ENCODE measurements around the gene HTRA1. TPM values are rescaled to one million over a fixed set of nuclear protein-coding genes. Genes with fewer than 3 reads are reported as not detected.

The HTRA1 gene
- polyA plus RNA-seq, 1 donor from 2014 or later = 1.4 TPM

DNA sequence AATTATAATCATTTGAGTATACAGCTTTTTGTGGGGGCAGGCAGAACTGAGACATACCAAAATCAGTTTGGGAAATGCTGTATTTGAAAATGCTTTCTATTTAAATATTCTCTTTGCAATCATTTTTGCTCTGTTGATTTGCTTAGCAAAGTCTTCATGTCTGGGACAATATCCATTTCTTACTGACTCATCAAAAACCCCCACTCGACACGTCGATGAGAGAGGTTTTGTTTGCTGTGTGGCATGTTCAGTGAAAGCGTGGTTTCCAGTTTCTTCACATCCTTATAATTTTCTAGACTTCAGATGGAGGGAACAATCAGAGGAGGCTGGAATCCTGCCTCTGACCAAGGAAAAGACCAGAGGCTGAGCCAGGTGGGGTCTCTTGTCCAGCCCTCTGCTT, 28.9 kb downstream of the HTRA1 start:
- no peaks in the 10 kb centered on the region for H3K79me2 ChIP-seq (replicated peaks; ENCODE audit: insufficient read depth, low read length)
- H3K9ac ChIP-seq (ENCODE audit: low read length) = no peak overlapping the region
- H4K20me1 ChIP-seq (ENCODE audit: insufficient read depth) = no peaks in the 10 kb centered on the region
- no peaks in the 10 kb centered on the region for H3K27me3 ChIP-seq (ENCODE audit: insufficient read depth, low read depth, low read length)
- no peak overlapping the region for H3K4me2 ChIP-seq (ENCODE audit: low read length)
- H3K9me3 ChIP-seq (ENCODE audit: low read length) = no peaks in the 10 kb centered on the region
- TF ChIP-seq POLR2AphosphoS5 (IDR thresholded peaks at IDR 0.05) = no peak
- TF ChIP-seq EZH2 (IDR thresholded peaks at IDR 0.05; ENCODE audit: borderline replicate concordance, insufficient read depth, low read length, poor library complexity, severe bottlenecking) = no peak
- TF ChIP-seq, protein P1, sequence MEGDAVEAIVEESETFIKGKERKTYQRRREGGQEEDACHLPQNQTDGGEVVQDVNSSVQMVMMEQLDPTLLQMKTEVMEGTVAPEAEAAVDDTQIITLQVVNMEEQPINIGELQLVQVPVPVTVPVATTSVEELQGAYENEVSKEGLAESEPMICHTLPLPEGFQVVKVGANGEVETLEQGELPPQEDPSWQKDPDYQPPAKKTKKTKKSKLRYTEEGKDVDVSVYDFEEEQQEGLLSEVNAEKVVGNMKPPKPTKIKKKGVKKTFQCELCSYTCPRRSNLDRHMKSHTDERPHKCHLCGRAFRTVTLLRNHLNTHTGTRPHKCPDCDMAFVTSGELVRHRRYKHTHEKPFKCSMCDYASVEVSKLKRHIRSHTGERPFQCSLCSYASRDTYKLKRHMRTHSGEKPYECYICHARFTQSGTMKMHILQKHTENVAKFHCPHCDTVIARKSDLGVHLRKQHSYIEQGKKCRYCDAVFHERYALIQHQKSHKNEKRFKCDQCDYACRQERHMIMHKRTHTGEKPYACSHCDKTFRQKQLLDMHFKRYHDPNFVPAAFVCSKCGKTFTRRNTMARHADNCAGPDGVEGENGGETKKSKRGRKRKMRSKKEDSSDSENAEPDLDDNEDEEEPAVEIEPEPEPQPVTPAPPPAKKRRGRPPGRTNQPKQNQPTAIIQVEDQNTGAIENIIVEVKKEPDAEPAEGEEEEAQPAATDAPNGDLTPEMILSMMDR (IDR thresholded peaks at IDR 0.05; ENCODE audit: poor library complexity, severe bottlenecking) = no peak
- TF ChIP-seq SMC3 (conservative IDR thresholded peaks at IDR 0.05; ENCODE audit: poor library complexity) = no peak
- TF ChIP-seq EP300 (conservative IDR thresholded peaks at IDR 0.05; ENCODE audit: poor library complexity, severe bottlenecking) = no peak
- TF ChIP-seq MXI1 (conservative IDR thresholded peaks at IDR 0.05; ENCODE audit: poor library complexity, severe bottlenecking) = no peak
- TF ChIP-seq, protein P2, sequence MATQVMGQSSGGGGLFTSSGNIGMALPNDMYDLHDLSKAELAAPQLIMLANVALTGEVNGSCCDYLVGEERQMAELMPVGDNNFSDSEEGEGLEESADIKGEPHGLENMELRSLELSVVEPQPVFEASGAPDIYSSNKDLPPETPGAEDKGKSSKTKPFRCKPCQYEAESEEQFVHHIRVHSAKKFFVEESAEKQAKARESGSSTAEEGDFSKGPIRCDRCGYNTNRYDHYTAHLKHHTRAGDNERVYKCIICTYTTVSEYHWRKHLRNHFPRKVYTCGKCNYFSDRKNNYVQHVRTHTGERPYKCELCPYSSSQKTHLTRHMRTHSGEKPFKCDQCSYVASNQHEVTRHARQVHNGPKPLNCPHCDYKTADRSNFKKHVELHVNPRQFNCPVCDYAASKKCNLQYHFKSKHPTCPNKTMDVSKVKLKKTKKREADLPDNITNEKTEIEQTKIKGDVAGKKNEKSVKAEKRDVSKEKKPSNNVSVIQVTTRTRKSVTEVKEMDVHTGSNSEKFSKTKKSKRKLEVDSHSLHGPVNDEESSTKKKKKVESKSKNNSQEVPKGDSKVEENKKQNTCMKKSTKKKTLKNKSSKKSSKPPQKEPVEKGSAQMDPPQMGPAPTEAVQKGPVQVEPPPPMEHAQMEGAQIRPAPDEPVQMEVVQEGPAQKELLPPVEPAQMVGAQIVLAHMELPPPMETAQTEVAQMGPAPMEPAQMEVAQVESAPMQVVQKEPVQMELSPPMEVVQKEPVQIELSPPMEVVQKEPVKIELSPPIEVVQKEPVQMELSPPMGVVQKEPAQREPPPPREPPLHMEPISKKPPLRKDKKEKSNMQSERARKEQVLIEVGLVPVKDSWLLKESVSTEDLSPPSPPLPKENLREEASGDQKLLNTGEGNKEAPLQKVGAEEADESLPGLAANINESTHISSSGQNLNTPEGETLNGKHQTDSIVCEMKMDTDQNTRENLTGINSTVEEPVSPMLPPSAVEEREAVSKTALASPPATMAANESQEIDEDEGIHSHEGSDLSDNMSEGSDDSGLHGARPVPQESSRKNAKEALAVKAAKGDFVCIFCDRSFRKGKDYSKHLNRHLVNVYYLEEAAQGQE (IDR thresholded peaks at IDR 0.05; ENCODE audit: borderline replicate concordance) = no peak
- no peak for TF ChIP-seq TAF1 (IDR thresholded peaks at IDR 0.05; ENCODE audit: low read depth)
- no peak for TF ChIP-seq RAD21 (conservative IDR thresholded peaks at IDR 0.05)
- H3K27ac ChIP-seq (ENCODE audit: low read length) = no peak overlapping the region
- H3K9me2 ChIP-seq (ENCODE audit: insufficient read depth, low read length) = no peaks in the 10 kb centered on the region
- H3F3A ChIP-seq (ENCODE audit: insufficient read depth, low read length, poor library complexity, severe bottlenecking) = no peaks in the 10 kb centered on the region
- no peak overlapping the region for H3K4me3 ChIP-seq (ENCODE audit: low read length)
- H2AFZ ChIP-seq (ENCODE audit: low read depth, low read length) = no peak overlapping the region
- no peaks in the 10 kb centered on the region for H3K36me3 ChIP-seq (ENCODE audit: insufficient read depth, low read length)

DNA sequence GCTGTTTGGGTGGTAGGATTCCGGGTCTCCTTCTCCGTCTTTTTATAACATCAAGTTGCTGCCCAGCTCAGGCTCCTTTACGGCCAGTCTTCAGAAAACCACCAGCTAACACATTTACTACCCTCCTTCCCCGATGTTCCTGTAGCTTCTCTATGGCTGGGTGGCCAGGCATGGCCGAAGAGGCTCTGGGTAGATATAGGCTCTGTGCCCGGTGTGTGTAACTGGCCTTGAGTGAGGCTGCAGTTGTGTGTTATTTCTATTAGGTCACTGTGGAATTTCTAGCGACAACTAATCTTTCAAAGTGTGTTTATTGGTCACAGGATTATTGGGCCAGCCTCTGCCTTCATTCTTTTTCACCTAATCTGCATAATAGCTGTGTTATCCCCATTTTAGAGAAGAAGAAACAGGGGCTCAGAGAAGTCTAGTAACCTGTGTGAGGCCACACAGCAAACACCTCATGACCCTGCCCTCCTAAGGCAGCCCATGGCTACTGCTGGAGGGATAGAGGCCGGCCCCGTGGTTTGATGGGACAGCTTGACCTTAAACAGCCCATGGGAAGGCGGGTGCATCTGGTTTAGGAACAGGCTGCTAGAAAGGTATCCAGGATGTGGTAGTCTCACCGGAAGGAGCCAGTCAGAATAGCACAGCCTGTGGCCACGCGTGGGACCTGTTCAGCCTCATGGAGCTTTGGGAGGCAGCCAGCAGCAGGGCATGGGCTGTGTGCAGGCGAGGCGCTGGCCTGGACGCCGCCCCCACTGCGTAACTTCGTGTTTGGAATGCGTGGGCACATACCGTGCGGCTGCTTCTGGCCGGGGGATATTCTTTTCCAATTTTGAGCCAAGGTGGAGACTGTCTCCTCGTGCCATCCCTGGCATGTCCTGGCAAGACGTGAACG, 29.7 kb downstream of the HTRA1 start:
- TF ChIP-seq, protein P2 (IDR thresholded peaks at IDR 0.05; ENCODE audit: borderline replicate concordance) = no peak
- TF ChIP-seq RAD21 (conservative IDR thresholded peaks at IDR 0.05) = no peak
- no peak for TF ChIP-seq EZH2 (IDR thresholded peaks at IDR 0.05; ENCODE audit: borderline replicate concordance, insufficient read depth, low read length, poor library complexity, severe bottlenecking)
- no peak for TF ChIP-seq MXI1 (conservative IDR thresholded peaks at IDR 0.05; ENCODE audit: poor library complexity, severe bottlenecking)
- TF ChIP-seq, protein P1 (IDR thresholded peaks at IDR 0.05; ENCODE audit: poor library complexity, severe bottlenecking) = no peak
- no peak for TF ChIP-seq EP300 (conservative IDR thresholded peaks at IDR 0.05; ENCODE audit: poor library complexity, severe bottlenecking)
- no peak for TF ChIP-seq TAF1 (IDR thresholded peaks at IDR 0.05; ENCODE audit: low read depth)
- TF ChIP-seq SMC3 (conservative IDR thresholded peaks at IDR 0.05; ENCODE audit: poor library complexity) = no peak
- TF ChIP-seq POLR2AphosphoS5 (IDR thresholded peaks at IDR 0.05) = no peak
- no peaks in the 10 kb centered on the region for H3K9me2 ChIP-seq (ENCODE audit: insufficient read depth, low read length)
- no peak overlapping the region for H3K4me3 ChIP-seq (ENCODE audit: low read length)
- H3K79me2 ChIP-seq (replicated peaks; ENCODE audit: insufficient read depth, low read length) = no peaks in the 10 kb centered on the region
- no peaks in the 10 kb centered on the region for H3K27me3 ChIP-seq (ENCODE audit: insufficient read depth, low read depth, low read length)
- H2AFZ ChIP-seq (ENCODE audit: low read depth, low read length) = no peak overlapping the region
- no peak overlapping the region for H3K4me2 ChIP-seq (ENCODE audit: low read length)
- no peak overlapping the region for H3K27ac ChIP-seq (ENCODE audit: low read length)
- no peaks in the 10 kb centered on the region for H3K9me3 ChIP-seq (ENCODE audit: low read length)
- no peak overlapping the region for H3K9ac ChIP-seq (ENCODE audit: low read length)
- H3F3A ChIP-seq (ENCODE audit: insufficient read depth, low read length, poor library complexity, severe bottlenecking) = no peaks in the 10 kb centered on the region
- no peaks in the 10 kb centered on the region for H4K20me1 ChIP-seq (ENCODE audit: insufficient read depth)
- H3K36me3 ChIP-seq (ENCODE audit: insufficient read depth, low read length) = no peaks in the 10 kb centered on the region
